NT2/D1 (cell line): Measurements from ENCODE around the gene ARL15.

Source experiments
- YY1 ChIP-seq: IDR thresholded peaks from 2 replicates; pipeline ENCODE4 v1.6.1; 2011; ENCODE audit not compliant: insufficient read length, insufficient read depth
- ZNF274 ChIP-seq: IDR thresholded peaks from 2 replicates; pipeline ENCODE4 v1.6.1; 2011; ENCODE audit warnings: mild to moderate bottlenecking, low read depth, low read length

DNA sequence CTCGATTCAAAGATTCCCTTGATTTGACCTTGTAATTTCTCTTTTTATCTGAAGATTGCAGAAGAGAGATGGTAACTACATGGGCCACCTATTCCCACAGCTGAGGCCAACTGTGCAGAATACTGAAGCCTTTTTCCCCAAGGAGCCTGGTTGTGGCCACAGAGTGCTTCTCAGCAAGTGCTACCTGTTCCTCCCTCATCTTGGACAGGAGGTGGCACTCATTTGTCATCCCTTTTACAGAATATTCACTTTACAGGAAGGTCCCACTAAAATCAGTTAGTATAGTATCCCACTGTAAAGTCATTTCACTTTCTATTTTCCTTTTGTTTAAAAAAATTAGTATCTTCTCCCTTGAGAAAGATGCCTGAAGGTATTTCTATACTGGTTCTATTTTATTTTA lies 346.4 kb downstream of the ARL15 start:
- TF ChIP-seq ZNF274 (no peak), YY1 (no peak)
